IPS-18c (cell line): ENCODE results near the gene ANKZF1.

Experiments used
- H3K4me3 ChIP-seq: 2 replicates; pipeline ENCODE4 v1.7.0; 2013; ENCODE audit warnings: low read depth, mild to moderate bottlenecking, low read length, moderate library complexity; ENCODE audit not compliant: insufficient read depth
- H3K9me3 ChIP-seq: one replicate; pipeline ENCODE4 v1.6.1; 2013; ENCODE audit warnings: mild to moderate bottlenecking, low read length, moderate library complexity; ENCODE audit not compliant: control insufficient read depth, insufficient read depth

The ANKZF1 gene

GRCh38 chr2:219269362-219270054, 39.9 kb downstream of the ANKZF1 start:
- no peak overlapping the region for H3K4me3 ChIP-seq
- H3K9me3 ChIP-seq = no peaks in the 10 kb centered on the region

GRCh38 chr2:219270055-219270372, 40.4 kb downstream of the ANKZF1 start:
- Histone ChIP-seq H3K9me3 (no peaks in the 10 kb centered on the region), H3K4me3 (no peak overlapping the region)

DNA sequence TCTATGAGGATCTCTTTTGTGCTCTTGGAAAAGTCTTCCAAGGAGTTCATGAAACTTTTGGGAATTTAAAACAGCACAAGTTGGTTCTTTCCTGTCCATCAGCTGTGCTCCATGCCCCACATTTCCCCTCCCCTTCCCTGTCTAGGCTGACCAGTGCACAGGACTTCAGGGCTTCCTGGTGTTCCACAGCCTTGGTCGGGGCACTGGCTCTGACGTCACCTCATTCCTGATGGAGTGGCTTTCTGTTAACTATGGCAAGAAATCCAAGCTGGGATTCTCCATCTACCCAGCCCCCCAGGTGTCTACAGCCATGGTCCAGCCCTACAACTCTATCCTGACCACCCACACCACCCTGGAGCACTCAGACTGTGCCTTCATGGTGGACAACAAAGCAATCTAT, 41.4 kb downstream of the ANKZF1 start:
- Histone ChIP-seq H3K4me3 (no peak overlapping the region), H3K9me3 (no peaks in the 10 kb centered on the region)

DNA sequence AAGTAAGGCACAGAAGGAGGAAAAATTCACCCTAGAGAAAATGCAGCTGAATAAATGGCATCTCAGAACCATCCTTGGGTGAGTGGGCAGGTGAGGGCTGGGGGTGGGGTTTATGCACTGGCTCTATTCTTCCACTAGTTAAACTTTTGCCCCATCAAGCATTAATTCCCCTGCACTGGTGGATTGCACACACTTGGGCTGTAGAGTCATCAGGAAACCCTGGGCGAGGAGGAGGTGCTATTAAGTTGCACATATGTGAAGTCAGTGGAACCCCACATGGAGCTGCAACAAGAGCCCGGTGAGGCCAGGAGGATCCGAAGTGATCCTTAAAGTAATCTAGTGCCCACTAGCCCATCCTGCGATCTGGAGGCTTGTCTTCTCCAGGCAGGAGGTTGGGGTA, 42.8 kb downstream of the ANKZF1 start:
- Histone ChIP-seq H3K4me3 (no peak overlapping the region), H3K9me3 (no peaks in the 10 kb centered on the region)

DNA sequence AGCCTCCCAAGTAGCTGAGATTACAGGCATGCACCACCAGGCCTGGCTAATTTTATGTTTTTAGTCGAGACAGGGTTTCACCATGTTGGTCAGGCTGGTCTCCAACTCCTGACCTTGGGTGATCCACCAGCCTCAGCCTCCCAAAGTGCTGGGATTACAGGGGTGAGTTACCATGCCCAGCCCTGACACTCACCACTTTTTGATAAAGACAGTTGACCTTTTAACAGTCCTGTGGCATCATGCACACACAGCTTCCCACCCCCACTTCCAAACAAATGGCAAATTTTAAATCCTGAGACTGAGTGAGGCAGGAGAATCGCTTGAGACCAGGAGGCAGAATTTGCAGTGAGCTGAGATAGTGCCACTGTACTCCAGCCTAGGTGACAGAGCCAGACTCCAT, 43.4 kb downstream of the ANKZF1 start:
- no peaks in the 10 kb centered on the region for H3K9me3 ChIP-seq

GRCh38 chr2:219273937-219274336, 44.3 kb downstream of the ANKZF1 start:
- H3K4me3 ChIP-seq = no peak overlapping the region
- H3K9me3 ChIP-seq = no peaks in the 10 kb centered on the region

More for the DNA sequence above, 43.4 kb downstream of the ANKZF1 start:
- H3K4me3 ChIP-seq = no peak overlapping the region

- H3K4me3 ChIP-seq = no peak overlapping the region
These were observed 44.8 kb downstream of the ANKZF1 start for GRCh38 chr2:219274361-219274921.

DNA sequence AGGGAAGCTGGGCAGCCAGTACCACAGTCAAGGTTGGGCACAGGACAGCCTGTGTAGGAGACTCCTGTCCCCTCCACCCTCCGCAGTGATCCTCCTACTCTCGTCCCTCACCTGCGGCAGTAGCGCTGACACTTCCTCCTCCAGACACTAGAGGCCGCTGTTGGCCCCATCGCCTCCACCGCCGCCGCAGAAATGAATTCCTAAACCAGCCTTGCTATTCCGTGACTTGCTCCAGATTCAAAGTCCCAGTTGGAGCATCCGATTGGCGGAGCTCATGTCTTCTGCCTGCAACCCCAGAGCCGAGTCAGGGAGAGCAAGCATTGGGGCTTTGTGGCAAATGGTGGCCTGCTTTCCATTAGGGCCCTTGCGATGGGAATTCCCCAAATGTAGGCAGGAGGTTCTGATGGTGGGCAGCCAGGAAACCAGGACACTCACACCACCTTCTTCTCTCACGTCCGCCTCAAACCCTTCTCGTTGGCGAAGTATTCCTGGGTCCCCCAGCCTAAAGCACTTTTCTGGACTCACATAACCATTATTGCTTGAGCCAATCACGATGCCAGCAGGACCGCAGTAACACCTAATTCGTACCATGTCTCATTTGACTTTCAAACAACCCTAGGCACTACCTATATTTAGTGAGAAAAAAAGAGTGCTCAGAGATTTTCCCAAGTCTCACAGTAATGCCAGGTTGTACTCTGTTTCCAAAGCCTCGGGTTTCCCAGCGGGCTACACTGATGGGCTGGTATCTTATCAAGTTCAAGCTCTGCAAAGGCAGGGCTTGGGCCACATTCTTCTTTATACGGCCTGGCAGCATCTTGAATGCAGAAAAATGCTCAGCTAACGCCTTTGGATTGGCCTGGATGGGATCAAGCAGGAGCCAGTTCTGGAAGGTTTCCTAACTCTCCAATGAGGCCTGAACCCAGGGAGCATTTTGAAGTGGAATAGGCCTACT, 48.4 kb downstream of the ANKZF1 start:
- H3K9me3 ChIP-seq = no peaks in the 10 kb centered on the region
- H3K4me3 ChIP-seq = peak overlapping the region; percentile 52; the same call in 1 of the 2 replicates

More at GRCh38 chr2:219274361-219274921, 44.8 kb downstream of the ANKZF1 start:
- H3K9me3 ChIP-seq = no peaks in the 10 kb centered on the region

GRCh38 chr2:219278655-219279150, 49.1 kb downstream of the ANKZF1 start:
- no peaks in the 10 kb centered on the region for H3K9me3 ChIP-seq
- peak overlapping the region; percentile 52; the same call in 1 of the 2 replicates for H3K4me3 ChIP-seq

GRCh38 chr2:219279151-219279915, 49.7 kb downstream of the ANKZF1 start, which contains the start of gene DNAJB2:
DNAJB2 (plus strand) TSS chr2:219279366; CDS start chr2:219279834, 468 bp downstream.
- H3K4me3 ChIP-seq = peak within 1 kb of the TSS; percentile 52
- no peaks in the 10 kb centered on the region for H3K9me3 ChIP-seq

GRCh38 chr2:219279916-219280516, 50.4 kb downstream of the ANKZF1 start:
- Histone ChIP-seq H3K9me3 (no peaks in the 10 kb centered on the region), H3K4me3 (peak overlapping the region; percentile 52)

DNA sequence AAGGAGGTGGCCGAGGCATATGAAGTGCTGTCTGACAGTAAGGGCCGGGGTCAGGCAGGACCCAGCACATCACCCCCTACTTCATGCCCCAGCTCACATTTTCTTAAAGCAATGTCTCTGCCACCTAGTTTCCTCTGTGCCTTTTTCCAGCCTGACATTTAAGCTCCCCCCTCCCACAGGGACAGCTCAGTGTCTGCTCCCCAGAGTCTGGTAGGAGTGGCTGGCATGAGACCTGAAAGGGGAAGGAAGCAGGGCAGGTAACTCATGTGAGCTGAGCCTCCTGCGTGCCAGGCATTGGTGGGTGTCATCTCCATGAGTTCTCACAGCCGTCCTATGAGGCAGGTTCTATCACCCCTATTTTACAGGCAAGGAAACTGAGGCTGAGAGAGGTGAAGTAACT, 51.0 kb downstream of the ANKZF1 start:
- H3K4me3 ChIP-seq = no peak overlapping the region

GRCh38 chr2:219281588-219281987, 52.0 kb downstream of the ANKZF1 start:
- Histone ChIP-seq H3K9me3 (no peaks in the 10 kb centered on the region), H3K4me3 (no peak overlapping the region)

More for the DNA sequence above, 51.0 kb downstream of the ANKZF1 start:
- H3K9me3 ChIP-seq = no peaks in the 10 kb centered on the region

GRCh38 chr2:219282375-219282774, 52.8 kb downstream of the ANKZF1 start:
- H3K9me3 ChIP-seq = no peaks in the 10 kb centered on the region
- no peak overlapping the region for H3K4me3 ChIP-seq

- no peak overlapping the region for H3K4me3 ChIP-seq
- H3K9me3 ChIP-seq = no peaks in the 10 kb centered on the region
These were observed 53.5 kb downstream of the ANKZF1 start for GRCh38 chr2:219282943-219283581.
